HepG2 (cell line): ENCODE results near the gene INO80B. TPM values are rescaled to one million over a fixed set of nuclear protein-coding genes. Genes with fewer than 3 reads are reported as not detected.
A peak's percentile ranks its signal among the peaks of the same experiment; 100 is the strongest.

Experiments
- AKAP8 ChIP-seq: sonication (generic); formaldehyde crosslinking; IDR thresholded peaks from 2 replicates; pipeline ENCODE4 v1.5.1; 2020; ENCODE audit warnings: mild to moderate bottlenecking, missing genetic modification reagents
- CHD4 ChIP-seq: fragments of 200-600 bp; sonication (generic); IDR thresholded peaks from 2 replicates; pipeline ENCODE4 v1.7.0; 2017; ENCODE audit warnings: mild to moderate bottlenecking, low read length, borderline replicate concordance
- ESRRA ChIP-seq: sonication (generic); formaldehyde crosslinking; IDR thresholded peaks from 2 replicates; pipeline ENCODE4 v1.5.1; 2020; ENCODE audit warnings: mild to moderate bottlenecking, low read depth, missing genetic modification reagents
- HHEX ChIP-seq: IDR thresholded peaks from 2 replicates; pipeline ENCODE4 v1.6.1; 2016; ENCODE audit warnings: control low read depth
- HNF1B ChIP-seq: sonication (generic); formaldehyde crosslinking; IDR thresholded peaks from 2 replicates; pipeline ENCODE4 v1.5.1; 2020; ENCODE audit warnings: mild to moderate bottlenecking, moderate library complexity, missing genetic modification reagents
- MED1 ChIP-seq: sonication (generic); formaldehyde crosslinking; IDR thresholded peaks from 2 replicates; pipeline ENCODE4 v1.4.0; 2020; ENCODE audit warnings: missing genetic modification reagents
- TOPORS ChIP-seq: sonication (generic); formaldehyde crosslinking; IDR thresholded peaks from 2 replicates; pipeline ENCODE4 v1.8.0; 2023; ENCODE audit warnings: mild to moderate bottlenecking, missing genetic modification reagents
- ZFP36L2 ChIP-seq: sonication (generic); formaldehyde crosslinking; IDR thresholded peaks from 2 replicates; pipeline ENCODE4 v1.4.0; 2020; ENCODE audit warnings: missing genetic modification reagents
- ZNF232 ChIP-seq: sonication (generic); formaldehyde crosslinking; IDR thresholded peaks from 2 replicates; pipeline ENCODE4 v1.4.0; 2020; ENCODE audit warnings: missing genetic modification reagents, borderline replicate concordance
- ZNF274 ChIP-seq: sonication (generic); formaldehyde crosslinking; IDR thresholded peaks from 2 replicates; pipeline ENCODE4 v1.5.1; 2020; ENCODE audit warnings: mild to moderate bottlenecking, missing genetic modification reagents
- ZNF276 ChIP-seq: sonication (generic); formaldehyde crosslinking; IDR thresholded peaks from 2 replicates; pipeline ENCODE4 v1.4.0; 2020; ENCODE audit warnings: mild to moderate bottlenecking, low read depth, missing genetic modification reagents
- ZNF337 ChIP-seq: sonication (generic); formaldehyde crosslinking; IDR thresholded peaks from 2 replicates; pipeline ENCODE4 v1.5.1; 2020; ENCODE audit warnings: missing genetic modification reagents, low read depth, mild to moderate bottlenecking, borderline replicate concordance
- ZNF44 ChIP-seq: sonication (generic); formaldehyde crosslinking; IDR thresholded peaks from 2 replicates; pipeline ENCODE4 v1.5.1; 2020; ENCODE audit warnings: mild to moderate bottlenecking, missing genetic modification reagents
- ZNF768 ChIP-seq: sonication (generic); formaldehyde crosslinking; IDR thresholded peaks from 2 replicates; pipeline ENCODE4 v1.4.0; 2020; ENCODE audit warnings: missing genetic modification reagents
- ZNF772 ChIP-seq: sonication (generic); formaldehyde crosslinking; IDR thresholded peaks from 2 replicates; pipeline ENCODE4 v1.5.0; 2020; ENCODE audit warnings: mild to moderate bottlenecking, missing genetic modification reagents
- ZSCAN21 ChIP-seq: sonication (generic); formaldehyde crosslinking; IDR thresholded peaks from 2 replicates; pipeline ENCODE4 v1.8.0; 2022; ENCODE audit warnings: mild to moderate bottlenecking, missing genetic modification reagents, moderate library complexity, borderline replicate concordance
- polyA plus RNA-seq, 8 experiments: library from polyadenylated mRNA; depleted of rRNA in 3 of 8; stranded (reverse) in 7 of 8; unstranded in 1 of 8; fragments of >200 nt; fragmentation: Illumina TruSeq in 4 of 8; extraction: Trizol in 4 of 8; gene quantifications; 2 replicates each; pipeline versions ENCODE4 v1.2.1 to v1.2.3, GENCODE V29; 2011 to 2016; ENCODE audit warnings: low read depth in 4 of 8, missing spikeins in 1 of 8, mixed read lengths in 1 of 8; ENCODE audit not compliant: insufficient read depth in 1 of 8
- total RNA-seq, 5 experiments: library from RNA; depleted of rRNA; stranded (reverse); fragments of >200 nt; fragmentation: Illumina TruSeq; extraction: Trizol; gene quantifications; 2 replicates each; pipeline ENCODE4 v1.2.3, GENCODE V29; 2016; ENCODE audit warnings: low read depth in 1 of 5
- TF ChIP-seq, protein P1 (sequence below): sonication (generic); formaldehyde crosslinking; IDR thresholded peaks from 2 replicates; pipeline ENCODE4 v1.5.0; 2020; ENCODE audit warnings: missing genetic modification reagents
- TF ChIP-seq, protein P2 (sequence below): sonication (generic); formaldehyde crosslinking; IDR thresholded peaks from 2 replicates; pipeline ENCODE4 v1.4.0; 2020; ENCODE audit warnings: missing genetic modification reagents
- TF ChIP-seq, protein P3 (sequence below): sonication (generic); formaldehyde crosslinking; IDR thresholded peaks from 2 replicates; pipeline ENCODE4 v1.8.1; 2023; ENCODE audit warnings: mild to moderate bottlenecking, missing genetic modification reagents

The INO80B gene
- total and polyA plus RNA-seq, 2 of the 13 experiments (the other 11 are each of a cell fraction or from before 2014, with no cell fraction given): 6.2 to 14.5 TPM

- TF ChIP-seq, protein P1, sequence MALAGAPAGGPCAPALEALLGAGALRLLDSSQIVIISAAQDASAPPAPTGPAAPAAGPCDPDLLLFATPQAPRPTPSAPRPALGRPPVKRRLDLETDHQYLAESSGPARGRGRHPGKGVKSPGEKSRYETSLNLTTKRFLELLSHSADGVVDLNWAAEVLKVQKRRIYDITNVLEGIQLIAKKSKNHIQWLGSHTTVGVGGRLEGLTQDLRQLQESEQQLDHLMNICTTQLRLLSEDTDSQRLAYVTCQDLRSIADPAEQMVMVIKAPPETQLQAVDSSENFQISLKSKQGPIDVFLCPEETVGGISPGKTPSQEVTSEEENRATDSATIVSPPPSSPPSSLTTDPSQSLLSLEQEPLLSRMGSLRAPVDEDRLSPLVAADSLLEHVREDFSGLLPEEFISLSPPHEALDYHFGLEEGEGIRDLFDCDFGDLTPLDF: peak; percentile 79
- TF ChIP-seq ZNF274 (CRISPR knock-in tag) (peak; percentile 94), ZNF44 (no peak), ZNF772 (CRISPR knock-in tag) (peak; percentile 73; the same call in 1 of the 2 replicates), HNF1B (CRISPR knock-in tag) (peak; percentile 68; the same call in 1 of the 2 replicates), AKAP8 (CRISPR knock-in tag) (peak; percentile 18; the same call in 1 of the 2 replicates), ZFP36L2 (0 out of 2 replicates have a peak, but pooled peaks have one; percentile 13), ESRRA (CRISPR knock-in tag) (no peak), ZSCAN21 (CRISPR knock-in tag) (no peak), ZNF232 (CRISPR knock-in tag) (peak; percentile 92; the same call in 1 of the 2 replicates), ZNF768 (CRISPR knock-in tag) (peak; percentile 57; the same call in 1 of the 2 replicates), ZNF337 (CRISPR knock-in tag) (0 out of 2 replicates have a peak, but pooled peaks have one; percentile 84), CHD4 (no peak), ZNF276 (peak; percentile 68; the same call in 1 of the 2 replicates), MED1 (CRISPR knock-in tag) (0 out of 2 replicates have a peak, but pooled peaks have one; percentile 40), HHEX (CRISPR knock-in tag) (no peak), TOPORS (CRISPR knock-in tag) (peak; percentile 62)
- TF ChIP-seq, protein P2, sequence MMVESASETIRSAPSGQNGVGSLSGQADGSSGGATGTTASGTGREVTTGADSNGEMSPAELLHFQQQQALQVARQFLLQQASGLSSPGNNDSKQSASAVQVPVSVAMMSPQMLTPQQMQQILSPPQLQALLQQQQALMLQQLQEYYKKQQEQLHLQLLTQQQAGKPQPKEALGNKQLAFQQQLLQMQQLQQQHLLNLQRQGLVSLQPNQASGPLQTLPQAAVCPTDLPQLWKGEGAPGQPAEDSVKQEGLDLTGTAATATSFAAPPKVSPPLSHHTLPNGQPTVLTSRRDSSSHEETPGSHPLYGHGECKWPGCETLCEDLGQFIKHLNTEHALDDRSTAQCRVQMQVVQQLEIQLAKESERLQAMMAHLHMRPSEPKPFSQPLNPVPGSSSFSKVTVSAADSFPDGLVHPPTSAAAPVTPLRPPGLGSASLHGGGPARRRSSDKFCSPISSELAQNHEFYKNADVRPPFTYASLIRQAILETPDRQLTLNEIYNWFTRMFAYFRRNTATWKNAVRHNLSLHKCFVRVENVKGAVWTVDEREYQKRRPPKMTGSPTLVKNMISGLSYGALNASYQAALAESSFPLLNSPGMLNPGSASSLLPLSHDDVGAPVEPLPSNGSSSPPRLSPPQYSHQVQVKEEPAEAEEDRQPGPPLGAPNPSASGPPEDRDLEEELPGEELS (CRISPR knock-in tag): no peak
- TF ChIP-seq, protein P3, sequence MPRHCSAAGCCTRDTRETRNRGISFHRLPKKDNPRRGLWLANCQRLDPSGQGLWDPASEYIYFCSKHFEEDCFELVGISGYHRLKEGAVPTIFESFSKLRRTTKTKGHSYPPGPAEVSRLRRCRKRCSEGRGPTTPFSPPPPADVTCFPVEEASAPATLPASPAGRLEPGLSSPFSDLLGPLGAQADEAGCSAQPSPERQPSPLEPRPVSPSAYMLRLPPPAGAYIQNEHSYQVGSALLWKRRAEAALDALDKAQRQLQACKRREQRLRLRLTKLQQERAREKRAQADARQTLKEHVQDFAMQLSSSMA (CRISPR knock-in tag): peak; percentile 45; the same call in 1 of the 2 replicates
Observed at GRCh38 chr2:74481961-74482800, 27.3 kb downstream of the INO80B start (continued).
